ENCODE data around the gene ROBO1.

ROBO1 gene

GRCh38 chr3:79491029-79491641 is 276.7 kb downstream of the ROBO1 start:
- H3K4me3 ChIP-seq (ENCODE audit: low read depth, low read length), result no peak overlapping the region
- in situ Hi-C loops (cut with HindIII; ENCODE audit: low sequenced_read_pairs), result no loop called here
- TF ChIP-seq CTCF (IDR thresholded peaks at IDR 0.05; ENCODE audit: low read depth, low read length, missing control alignments), result no peak
- no peak for DNase-seq (ENCODE audit: low read depth)

- DNase-seq (ENCODE audit: low read depth), result peak; percentile 95
- TF ChIP-seq CTCF (IDR thresholded peaks at IDR 0.05; ENCODE audit: low read depth, low read length, missing control alignments), result peak; percentile 41
- H3K4me3 ChIP-seq (ENCODE audit: low read depth, low read length), result no peak overlapping the region
- in situ Hi-C loops (cut with HindIII; ENCODE audit: low sequenced_read_pairs), result no loop called here
Measured at GRCh38 chr3:79490165-79491028, 277.4 kb downstream of the ROBO1 start.

GRCh38 chr3:79488407-79488806 is 279.4 kb downstream of the ROBO1 start:
- H3K4me3 ChIP-seq (ENCODE audit: low read depth, low read length), result no peak overlapping the region
- no peak for DNase-seq (ENCODE audit: low read depth)
- no peak for TF ChIP-seq CTCF (IDR thresholded peaks at IDR 0.05; ENCODE audit: low read depth, low read length, missing control alignments)
- in situ Hi-C loops (cut with HindIII; ENCODE audit: low sequenced_read_pairs), result no loop called here

- no peak for TF ChIP-seq CTCF (IDR thresholded peaks at IDR 0.05; ENCODE audit: low read depth, low read length, missing control alignments)
- no peak overlapping the region for H3K4me3 ChIP-seq (ENCODE audit: low read depth, low read length)
- DNase-seq (ENCODE audit: low read depth), result no peak
- in situ Hi-C loops (cut with HindIII; ENCODE audit: low sequenced_read_pairs), result no loop called here
Measured at GRCh38 chr3:79480746-79481145, 287.1 kb downstream of the ROBO1 start.

GRCh38 chr3:79478620-79479019 is 289.2 kb downstream of the ROBO1 start:
- in situ Hi-C loops (cut with HindIII; ENCODE audit: low sequenced_read_pairs), result no loop called here
- DNase-seq (ENCODE audit: low read depth), result no peak
- no peak overlapping the region for H3K4me3 ChIP-seq (ENCODE audit: low read depth, low read length)
- TF ChIP-seq CTCF (IDR thresholded peaks at IDR 0.05; ENCODE audit: low read depth, low read length, missing control alignments), result no peak

- no peak for DNase-seq (ENCODE audit: low read depth)
- no peak overlapping the region for H3K4me3 ChIP-seq (ENCODE audit: low read depth, low read length)
- in situ Hi-C loops (cut with HindIII; ENCODE audit: low sequenced_read_pairs), result no loop called here
- no peak for TF ChIP-seq CTCF (IDR thresholded peaks at IDR 0.05; ENCODE audit: low read depth, low read length, missing control alignments)
Measured at GRCh38 chr3:79477242-79477641, 290.6 kb downstream of the ROBO1 start.
